Mesothelial cell of epicardium (in vitro differentiated cells): ENCODE results near the gene TSPAN18. TPM values are rescaled to one million over a fixed set of nuclear protein-coding genes. Genes with fewer than 3 reads are reported as not detected.

Source experiments
- DNase-seq, 2 experiments: peaks; one replicate each; pipeline ENCODE4 v3.0.0; 2021; ENCODE audit warnings: low spot score in 2 of 2; ENCODE audit not compliant: unreplicated experiment in 2 of 2
- H3K27ac Mint-ChIP-seq: 2 replicates; pipeline ENCODE4 v1.8.0; 2021; ENCODE audit warnings: mixed read lengths
- H3K27me3 Mint-ChIP-seq: 2 replicates; pipeline ENCODE4 v1.8.0; 2021; ENCODE audit warnings: low read depth, mixed read lengths
- H3K36me3 Mint-ChIP-seq: 2 replicates; pipeline ENCODE4 v1.8.0; 2021; ENCODE audit warnings: mixed read lengths
- H3K4me1 Mint-ChIP-seq: 2 replicates; pipeline ENCODE4 v1.8.0; 2021; ENCODE audit warnings: mixed read lengths
- H3K4me3 Mint-ChIP-seq: 2 replicates; pipeline ENCODE4 v1.8.0; 2021; ENCODE audit warnings: mild to moderate bottlenecking, moderate library complexity, mixed read lengths
- H3K9me3 Mint-ChIP-seq: 2 replicates; pipeline ENCODE4 v1.8.0; 2021; ENCODE audit warnings: mixed read lengths
- total RNA-seq: library from RNA; stranded (reverse); gene quantifications from 3 replicates; pipeline ENCODE4 v1.2.1, GENCODE V29; 2021
- TF ChIP-seq, protein P1 (sequence below): fragments of 200-600 bp; sonication (generic); IDR thresholded peaks from one replicate; pipeline ENCODE4 v1.5.0; 2021; ENCODE audit warnings: antibody characterized with exemption; ENCODE audit not compliant: unreplicated experiment

TSPAN18 gene
- total RNA-seq, 1 donor from 2014 or later = 47.4 TPM

GRCh38 chr11:44795803-44796535 is 69.2 kb downstream of the TSPAN18 start:
- no peak for DNase-seq
- Mint-ChIP-seq H3K27ac (no peak overlapping the region), H3K9me3 (no peaks in the 10 kb centered on the region), H3K4me1 (peaks cover 44% of the 10 kb centered on the region), H3K27me3 (no peaks in the 10 kb centered on the region), H3K4me3 (no peak overlapping the region), H3K36me3 (no peaks in the 10 kb centered on the region)
- TF ChIP-seq, protein P1, sequence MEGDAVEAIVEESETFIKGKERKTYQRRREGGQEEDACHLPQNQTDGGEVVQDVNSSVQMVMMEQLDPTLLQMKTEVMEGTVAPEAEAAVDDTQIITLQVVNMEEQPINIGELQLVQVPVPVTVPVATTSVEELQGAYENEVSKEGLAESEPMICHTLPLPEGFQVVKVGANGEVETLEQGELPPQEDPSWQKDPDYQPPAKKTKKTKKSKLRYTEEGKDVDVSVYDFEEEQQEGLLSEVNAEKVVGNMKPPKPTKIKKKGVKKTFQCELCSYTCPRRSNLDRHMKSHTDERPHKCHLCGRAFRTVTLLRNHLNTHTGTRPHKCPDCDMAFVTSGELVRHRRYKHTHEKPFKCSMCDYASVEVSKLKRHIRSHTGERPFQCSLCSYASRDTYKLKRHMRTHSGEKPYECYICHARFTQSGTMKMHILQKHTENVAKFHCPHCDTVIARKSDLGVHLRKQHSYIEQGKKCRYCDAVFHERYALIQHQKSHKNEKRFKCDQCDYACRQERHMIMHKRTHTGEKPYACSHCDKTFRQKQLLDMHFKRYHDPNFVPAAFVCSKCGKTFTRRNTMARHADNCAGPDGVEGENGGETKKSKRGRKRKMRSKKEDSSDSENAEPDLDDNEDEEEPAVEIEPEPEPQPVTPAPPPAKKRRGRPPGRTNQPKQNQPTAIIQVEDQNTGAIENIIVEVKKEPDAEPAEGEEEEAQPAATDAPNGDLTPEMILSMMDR = no peak

GRCh38 chr11:44797051-44797450 is 70.3 kb downstream of the TSPAN18 start:
- no peak for DNase-seq
- Mint-ChIP-seq H3K36me3 (no peaks in the 10 kb centered on the region), H3K4me3 (no peak overlapping the region), H3K9me3 (no peaks in the 10 kb centered on the region), H3K4me1 (peaks cover 44% of the 10 kb centered on the region), H3K27me3 (no peaks in the 10 kb centered on the region), H3K27ac (no peak overlapping the region)
- TF ChIP-seq, protein P1 = no peak

- TF ChIP-seq, protein P1 = no peak
- Mint-ChIP-seq H3K4me3 (no peak overlapping the region), H3K4me1 (peaks cover 48% of the 10 kb centered on the region), H3K27ac (peak overlapping the region; percentile 73), H3K27me3 (no peaks in the 10 kb centered on the region), H3K36me3 (no peaks in the 10 kb centered on the region), H3K9me3 (no peaks in the 10 kb centered on the region)
- no peak for DNase-seq
These were observed 71.3 kb downstream of the TSPAN18 start for GRCh38 chr11:44797886-44798606.

- TF ChIP-seq, protein P1 = no peak
- H3K36me3 Mint-ChIP-seq = no peaks in the 10 kb centered on the region
- H3K4me1 Mint-ChIP-seq = peaks cover 48% of the 10 kb centered on the region
- peak overlapping the region; percentile 73 for H3K27ac Mint-ChIP-seq
- no peak overlapping the region for H3K4me3 Mint-ChIP-seq
- DNase-seq = no peak
- H3K9me3 Mint-ChIP-seq = no peaks in the 10 kb centered on the region
- no peaks in the 10 kb centered on the region for H3K27me3 Mint-ChIP-seq
These were observed 71.8 kb downstream of the TSPAN18 start for GRCh38 chr11:44798607-44798972.

DNA sequence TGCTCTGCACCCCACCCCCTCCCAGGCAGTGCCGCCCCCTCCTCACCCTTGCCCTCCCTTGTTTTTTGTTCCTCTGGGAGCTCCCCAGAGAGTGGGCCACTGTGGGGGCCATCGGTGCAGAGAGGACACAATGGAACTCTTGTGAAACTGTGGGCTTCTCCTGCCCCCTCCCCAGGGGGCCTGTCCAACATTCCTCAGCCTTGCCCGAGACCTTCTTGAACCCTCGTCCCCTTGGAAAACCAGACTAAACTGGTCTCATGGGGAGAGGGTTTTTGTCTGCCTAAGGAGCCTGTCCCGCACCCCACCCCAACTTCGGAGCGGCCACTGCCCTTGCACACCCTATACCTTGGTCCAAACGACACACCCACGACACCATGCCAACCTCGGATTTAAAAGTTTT is 72.2 kb downstream of the TSPAN18 start:
- Mint-ChIP-seq H3K9me3 (no peaks in the 10 kb centered on the region), H3K27me3 (no peaks in the 10 kb centered on the region), H3K36me3 (no peaks in the 10 kb centered on the region), H3K27ac (peak overlapping the region; percentile 43), H3K4me3 (no peak overlapping the region), H3K4me1 (peaks cover 46% of the 10 kb centered on the region)
- TF ChIP-seq, protein P1 = no peak
- no peak for DNase-seq
